D721Med (cell line): ENCODE results near the gene PRELID2.
"Not testable (repeated sequence)": the region's sequence is repeated elsewhere in the genome, so short reads cannot be mapped to it uniquely, and the experiment has no call there.

Source experiments
- DNase-seq: peaks from one replicate; pipeline ENCODE4 v3.0.0; 2011; ENCODE audit warnings: low spot score; ENCODE audit not compliant: insufficient read length
- FAIRE-seq: peaks from 2 replicates; lab custom pipeline; 2011; peaks lifted over from hg19 to GRCh38; lab: Jason Lieb, UNC
- CTCF ChIP-seq: IDR thresholded peaks from 2 replicates; pipeline ENCODE4 v1.5.1; 2012; ENCODE audit warnings: mild to moderate bottlenecking, control low read depth; ENCODE audit not compliant: insufficient read depth; ENCODE audit errors: missing control alignments

The PRELID2 gene

GRCh38 chr5:145752947-145753346 lies 82.2 kb downstream of the PRELID2 start:
- DNase-seq = no peak
- FAIRE-seq = no peak
- no peak for TF ChIP-seq CTCF

- FAIRE-seq (no peak), DNase-seq (no peak)
- no peak for TF ChIP-seq CTCF
Observed at GRCh38 chr5:145752534-145752933, 82.6 kb downstream of the PRELID2 start.

- FAIRE-seq (no peak), DNase-seq (no peak)
- TF ChIP-seq CTCF = no peak
Observed at GRCh38 chr5:145750199-145750598, 84.9 kb downstream of the PRELID2 start.

GRCh38 chr5:145743396-145744061 lies 91.6 kb downstream of the PRELID2 start:
- no peak for TF ChIP-seq CTCF
- no peak for FAIRE-seq
- no peak for DNase-seq

GRCh38 chr5:145739843-145740242 lies 95.3 kb downstream of the PRELID2 start:
- no peak for FAIRE-seq

GRCh38 chr5:145738227-145738626 lies 96.9 kb downstream of the PRELID2 start:
- TF ChIP-seq CTCF = no peak
- FAIRE-seq (no peak), DNase-seq (no peak)

More at GRCh38 chr5:145739843-145740242, 95.3 kb downstream of the PRELID2 start:
- no peak for DNase-seq
- no peak for TF ChIP-seq CTCF

- TF ChIP-seq CTCF = no peak
- FAIRE-seq (no peak), DNase-seq (no peak)
Observed at GRCh38 chr5:145737578-145737977, 97.6 kb downstream of the PRELID2 start.

GRCh38 chr5:145729956-145730355 lies 105.2 kb downstream of the PRELID2 start:
- not testable (repeated sequence) for DNase-seq, FAIRE-seq
